ENCODE results near the gene SAMM50.

Gene SAMM50

GRCh38 chr22:44020981-44021380 lies 65.7 kb downstream of the SAMM50 start:
- no peak for DNase-seq (ENCODE audit: insufficient read length, low spot score)
- TF ChIP-seq POU2F2 (IDR thresholded peaks at IDR 0.05; ENCODE audit: low read depth, low read length) (no peak), TAF1 (IDR thresholded peaks at IDR 0.05; ENCODE audit: low read depth, low read length) (no peak), POLR2A (IDR thresholded peaks at IDR 0.05; ENCODE audit: low read depth, low read length) (no peak), POLR2AphosphoS5 (IDR thresholded peaks at IDR 0.05; ENCODE audit: low read depth, low read length) (no peak), SPI1 (IDR thresholded peaks at IDR 0.05; ENCODE audit: low read depth, low read length) (no peak), PAX5 (IDR thresholded peaks at IDR 0.05; ENCODE audit: insufficient read depth, low read length, severe bottlenecking) (no peak)
- FAIRE-seq = no peak

DNA sequence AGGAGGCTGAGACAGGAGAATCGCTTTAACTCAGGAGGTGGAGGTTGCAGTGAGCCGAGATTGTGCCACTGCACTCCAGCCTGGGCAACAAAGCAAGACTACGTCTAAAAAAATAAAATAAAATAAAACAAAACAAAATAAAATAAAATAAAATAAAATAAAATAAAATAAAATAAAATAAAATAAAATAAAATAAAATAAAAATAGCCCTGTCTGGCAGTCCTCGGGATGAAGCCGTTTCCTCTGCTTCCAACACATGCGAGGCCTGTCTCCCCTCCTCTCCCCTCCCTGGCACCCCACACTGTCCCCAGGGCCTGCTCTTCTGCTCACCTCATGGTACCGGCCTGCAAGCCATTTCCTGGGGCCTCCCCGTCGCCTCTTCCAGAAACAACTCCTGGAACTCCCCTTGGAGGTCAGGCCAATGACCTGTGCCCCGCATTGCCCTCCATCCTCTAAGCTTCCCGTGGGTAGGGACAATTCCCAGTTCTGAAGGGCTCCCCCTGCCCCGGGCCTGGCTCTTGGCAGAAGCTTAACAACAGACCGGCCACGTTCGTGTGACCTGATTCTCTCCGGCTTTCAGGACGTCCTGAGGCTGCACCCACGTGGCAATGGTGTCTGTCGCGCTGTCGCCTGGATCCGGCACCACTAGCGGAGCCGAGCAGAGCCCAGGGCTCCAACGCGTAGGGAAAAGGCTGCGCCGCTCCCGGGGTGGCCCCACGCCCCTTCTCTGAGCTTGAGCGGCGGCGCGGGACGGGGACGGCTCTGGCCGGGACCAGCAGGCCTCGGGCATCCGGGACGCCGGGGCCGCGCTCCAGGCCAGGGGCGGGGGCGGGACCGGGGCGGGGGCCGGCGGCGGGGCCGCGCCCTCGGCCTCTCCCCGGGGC lies 68.4 kb downstream of the SAMM50 start:
- FAIRE-seq (peak; percentile 87), DNase-seq (ENCODE audit: insufficient read length, low spot score) (peak; percentile 51)
- TF ChIP-seq POLR2AphosphoS5 (IDR thresholded peaks at IDR 0.05; ENCODE audit: low read depth, low read length) = peak; percentile 55; the same call in 1 of the 2 replicates
- TF ChIP-seq POLR2A (IDR thresholded peaks at IDR 0.05; ENCODE audit: low read depth, low read length) = peak; percentile 58; the same call in 1 of the 2 replicates
- peak; percentile 35; the same call in 1 of the 2 replicates for TF ChIP-seq TAF1 (IDR thresholded peaks at IDR 0.05; ENCODE audit: low read depth, low read length)
- no peak for TF ChIP-seq SPI1 (IDR thresholded peaks at IDR 0.05; ENCODE audit: low read depth, low read length)
- no peak for TF ChIP-seq PAX5 (IDR thresholded peaks at IDR 0.05; ENCODE audit: insufficient read depth, low read length, severe bottlenecking)
- peak; percentile 34; the same call in 1 of the 2 replicates for TF ChIP-seq POU2F2 (IDR thresholded peaks at IDR 0.05; ENCODE audit: low read depth, low read length)

DNA sequence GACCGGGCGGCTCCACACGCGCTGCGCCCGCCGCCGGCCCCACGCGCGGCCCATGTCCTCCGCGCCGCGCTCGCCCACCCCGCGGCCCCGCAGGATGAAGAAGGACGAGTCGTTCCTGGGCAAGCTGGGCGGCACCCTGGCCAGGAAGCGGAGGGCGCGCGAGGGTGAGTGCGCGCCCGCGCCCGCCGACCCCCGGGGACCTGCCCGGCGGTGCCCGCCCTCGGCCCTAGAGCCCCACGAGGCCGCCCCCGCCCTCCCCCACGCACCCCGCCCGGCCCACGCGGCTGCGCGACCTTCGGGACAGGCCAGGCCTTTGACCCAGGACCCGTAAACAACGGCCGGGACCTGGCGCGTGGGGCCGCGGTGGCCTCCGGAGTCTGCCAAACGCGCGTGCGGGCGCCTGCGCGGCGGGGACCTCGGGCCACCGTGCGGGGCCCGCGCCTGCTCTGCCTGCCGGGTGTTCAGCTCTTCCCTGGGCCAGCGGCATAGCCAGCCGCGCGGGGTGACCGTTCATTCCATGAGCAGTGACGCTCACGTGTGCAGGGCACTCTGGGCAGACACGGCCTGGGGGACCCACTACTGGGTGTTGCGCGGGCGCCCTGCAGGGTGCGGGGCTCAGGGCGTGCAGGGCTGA lies 69.2 kb downstream of the SAMM50 start, which contains the start of gene PARVB:
Gene PARVB, plus strand, starts transcription at position 15 of the 634 bp plus-strand sequence. Its CDS starts 38 bp downstream, at position 53.
- DNase-seq (ENCODE audit: insufficient read length, low spot score) (peak; percentile 31), FAIRE-seq (peak; percentile 91)
- TF ChIP-seq TAF1 (IDR thresholded peaks at IDR 0.05; ENCODE audit: low read depth, low read length) (peak; percentile 7; the same call in 1 of the 2 replicates), POU2F2 (IDR thresholded peaks at IDR 0.05; ENCODE audit: low read depth, low read length) (no peak), POLR2A (IDR thresholded peaks at IDR 0.05; ENCODE audit: low read depth, low read length) (peak; percentile 19; the same call in 1 of the 2 replicates)

- TF ChIP-seq POU2F2 (IDR thresholded peaks at IDR 0.05; ENCODE audit: low read depth, low read length) (no peak; the same call in 1 of the 2 replicates), POLR2A (IDR thresholded peaks at IDR 0.05; ENCODE audit: low read depth, low read length) (peak; percentile 93), TAF1 (IDR thresholded peaks at IDR 0.05; ENCODE audit: low read depth, low read length) (no peak), SPI1 (IDR thresholded peaks at IDR 0.05; ENCODE audit: low read depth, low read length) (peak; percentile 95), PAX5 (IDR thresholded peaks at IDR 0.05; ENCODE audit: insufficient read depth, low read length, severe bottlenecking) (no peak), POLR2AphosphoS5 (IDR thresholded peaks at IDR 0.05; ENCODE audit: low read depth, low read length) (0 out of 2 replicates have a peak, but pooled peaks have one; percentile 84)
- FAIRE-seq (peak; percentile 98), DNase-seq (ENCODE audit: insufficient read length, low spot score) (peak; percentile 73)
These were observed 70.2 kb downstream of the SAMM50 start for GRCh38 chr22:44025171-44026065.

DNA sequence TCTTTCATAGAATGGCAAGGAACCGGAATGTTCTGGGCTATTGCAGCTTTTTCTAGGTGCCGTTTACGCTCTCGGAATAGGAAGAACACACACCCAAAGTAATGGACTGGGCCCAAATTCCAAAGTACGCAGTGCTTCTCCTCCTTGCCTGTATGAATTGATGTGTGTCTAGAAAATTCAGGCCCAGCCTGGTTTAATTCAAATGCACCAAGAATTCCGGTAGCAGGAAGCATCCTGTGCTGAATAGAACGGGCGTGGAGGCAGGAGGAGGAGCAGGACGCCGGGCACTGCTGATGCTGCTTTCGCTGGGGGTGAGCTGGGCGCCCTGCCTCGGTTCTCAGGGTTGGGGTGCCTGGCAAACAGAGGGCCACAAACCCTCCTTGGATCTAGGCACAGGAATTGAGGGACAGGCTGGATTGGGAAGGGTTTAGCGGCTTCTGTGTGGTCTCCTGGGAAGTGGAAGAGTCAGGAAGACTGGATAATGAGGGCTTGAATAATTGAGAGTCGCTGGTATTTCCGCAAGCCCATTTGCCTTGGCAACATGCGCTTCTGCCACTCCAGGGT lies 70.9 kb downstream of the SAMM50 start:
- FAIRE-seq (peak; percentile 78), DNase-seq (ENCODE audit: insufficient read length, low spot score) (no peak)

GRCh38 chr22:44026630-44027511 lies 71.6 kb downstream of the SAMM50 start:
- DNase-seq (ENCODE audit: insufficient read length, low spot score) = peak; percentile 76
- peak; percentile 91 for TF ChIP-seq POU2F2 (IDR thresholded peaks at IDR 0.05; ENCODE audit: low read depth, low read length)
- TF ChIP-seq TAF1 (IDR thresholded peaks at IDR 0.05; ENCODE audit: low read depth, low read length) = peak; percentile 89
- peak; percentile 90 for TF ChIP-seq POLR2A (IDR thresholded peaks at IDR 0.05; ENCODE audit: low read depth, low read length)
- no peak for TF ChIP-seq PAX5 (IDR thresholded peaks at IDR 0.05; ENCODE audit: insufficient read depth, low read length, severe bottlenecking)
- TF ChIP-seq SPI1 (IDR thresholded peaks at IDR 0.05; ENCODE audit: low read depth, low read length) = peak; percentile 98
- peak; percentile 80 for TF ChIP-seq POLR2AphosphoS5 (IDR thresholded peaks at IDR 0.05; ENCODE audit: low read depth, low read length)
- peak; percentile 100 for FAIRE-seq

More for the DNA sequence above, 70.9 kb downstream of the SAMM50 start:
- TF ChIP-seq POLR2AphosphoS5 (IDR thresholded peaks at IDR 0.05; ENCODE audit: low read depth, low read length) (peak; percentile 61; the same call in 1 of the 2 replicates), POU2F2 (IDR thresholded peaks at IDR 0.05; ENCODE audit: low read depth, low read length) (no peak)

GRCh38 chr22:44028091-44028490 lies 72.8 kb downstream of the SAMM50 start:
- TF ChIP-seq POU2F2 (IDR thresholded peaks at IDR 0.05; ENCODE audit: low read depth, low read length) (no peak), TAF1 (IDR thresholded peaks at IDR 0.05; ENCODE audit: low read depth, low read length) (no peak), SPI1 (IDR thresholded peaks at IDR 0.05; ENCODE audit: low read depth, low read length) (no peak), POLR2AphosphoS5 (IDR thresholded peaks at IDR 0.05; ENCODE audit: low read depth, low read length) (no peak), POLR2A (IDR thresholded peaks at IDR 0.05; ENCODE audit: low read depth, low read length) (no peak)
- FAIRE-seq = peak; percentile 9
- no peak for DNase-seq (ENCODE audit: insufficient read length, low spot score)

GRCh38 chr22:44029069-44029468 lies 73.8 kb downstream of the SAMM50 start:
- DNase-seq (ENCODE audit: insufficient read length, low spot score) = no peak

More at GRCh38 chr22:44029069-44029468, 73.8 kb downstream of the SAMM50 start:
- TF ChIP-seq PAX5 (IDR thresholded peaks at IDR 0.05; ENCODE audit: insufficient read depth, low read length, severe bottlenecking) (no peak), TAF1 (IDR thresholded peaks at IDR 0.05; ENCODE audit: low read depth, low read length) (no peak), POLR2A (IDR thresholded peaks at IDR 0.05; ENCODE audit: low read depth, low read length) (no peak), POU2F2 (IDR thresholded peaks at IDR 0.05; ENCODE audit: low read depth, low read length) (no peak), POLR2AphosphoS5 (IDR thresholded peaks at IDR 0.05; ENCODE audit: low read depth, low read length) (no peak), SPI1 (IDR thresholded peaks at IDR 0.05; ENCODE audit: low read depth, low read length) (no peak)
- FAIRE-seq = no peak

Measured in GM12891 (cell line).